GM19452 (cell line): Measurements from ENCODE around the gene IGFL1.
"Not testable (repeated sequence)": the region's sequence is repeated elsewhere in the genome, so short reads cannot be mapped to it uniquely, and the experiment has no call there.

Experiments used
- ATAC-seq: cut with Tn5 transposase; IDR thresholded peaks from one replicate; pipeline ENCODE4 v1.9.1; 2021; ENCODE audit not compliant: unreplicated experiment

IGFL1 gene

GRCh38 chr19:46201454-46202310 lies 27.9 kb upstream of the IGFL1 start:
- no peak for ATAC-seq

- no peak for ATAC-seq
Measured at GRCh38 chr19:46202426-46202825, 27.1 kb upstream of the IGFL1 start.

- ATAC-seq: no peak
Measured at GRCh38 chr19:46202872-46203860, 26.4 kb upstream of the IGFL1 start.

- ATAC-seq: no peak
Measured at GRCh38 chr19:46204008-46204407, 25.5 kb upstream of the IGFL1 start.

- no peak for ATAC-seq
Measured at GRCh38 chr19:46205183-46205984, 24.2 kb upstream of the IGFL1 start.

GRCh38 chr19:46206176-46206575 lies 23.4 kb upstream of the IGFL1 start:
- ATAC-seq: no peak

GRCh38 chr19:46206682-46207081 lies 22.9 kb upstream of the IGFL1 start:
- no peak for ATAC-seq

GRCh38 chr19:46207858-46208257 lies 21.7 kb upstream of the IGFL1 start:
- not testable (repeated sequence) for ATAC-seq

- no peak for ATAC-seq
Measured at GRCh38 chr19:46209051-46209450, 20.5 kb upstream of the IGFL1 start.

- no peak for ATAC-seq
Measured at GRCh38 chr19:46209472-46209871, 20.1 kb upstream of the IGFL1 start.

GRCh38 chr19:46210669-46211068 lies 18.9 kb upstream of the IGFL1 start:
- no peak for ATAC-seq

GRCh38 chr19:46211201-46211881 lies 18.2 kb upstream of the IGFL1 start:
- ATAC-seq: no peak

- not testable (repeated sequence) for ATAC-seq
Measured at GRCh38 chr19:46212592-46212991, 16.9 kb upstream of the IGFL1 start.

- ATAC-seq: no peak
Measured at GRCh38 chr19:46213156-46213555, 16.4 kb upstream of the IGFL1 start.

GRCh38 chr19:46213806-46214205 lies 15.7 kb upstream of the IGFL1 start:
- ATAC-seq: no peak

GRCh38 chr19:46216612-46217011 lies 12.9 kb upstream of the IGFL1 start:
- no peak for ATAC-seq

- ATAC-seq: no peak
Measured at GRCh38 chr19:46217476-46217875, 12.1 kb upstream of the IGFL1 start.

- ATAC-seq: no peak
Measured at GRCh38 chr19:46218160-46218559, 11.4 kb upstream of the IGFL1 start.

- ATAC-seq: no peak
Measured at GRCh38 chr19:46220038-46220615, 9.4 kb upstream of the IGFL1 start.

GRCh38 chr19:46221152-46221551 lies 8.4 kb upstream of the IGFL1 start:
- no peak for ATAC-seq
